ENCODE results near the gene MTG2.

The MTG2 gene

GRCh38 chr20:62178316-62179161 lies 4.3 kb upstream of the MTG2 start:
- Histone ChIP-seq H3K27me3 (ENCODE audit: insufficient read depth, low read depth, severe bottlenecking) (no peaks in the 10 kb centered on the region), H3K36me3 (peaks cover 59% of the 10 kb centered on the region), H3K9me3 (ENCODE audit: severe bottlenecking) (no peaks in the 10 kb centered on the region), H3K4me3 (ENCODE audit: low read depth, low read length) (no peak overlapping the region), H3K27ac (no peak overlapping the region)
- no peak for DNase-seq
- TF ChIP-seq, protein P1, sequence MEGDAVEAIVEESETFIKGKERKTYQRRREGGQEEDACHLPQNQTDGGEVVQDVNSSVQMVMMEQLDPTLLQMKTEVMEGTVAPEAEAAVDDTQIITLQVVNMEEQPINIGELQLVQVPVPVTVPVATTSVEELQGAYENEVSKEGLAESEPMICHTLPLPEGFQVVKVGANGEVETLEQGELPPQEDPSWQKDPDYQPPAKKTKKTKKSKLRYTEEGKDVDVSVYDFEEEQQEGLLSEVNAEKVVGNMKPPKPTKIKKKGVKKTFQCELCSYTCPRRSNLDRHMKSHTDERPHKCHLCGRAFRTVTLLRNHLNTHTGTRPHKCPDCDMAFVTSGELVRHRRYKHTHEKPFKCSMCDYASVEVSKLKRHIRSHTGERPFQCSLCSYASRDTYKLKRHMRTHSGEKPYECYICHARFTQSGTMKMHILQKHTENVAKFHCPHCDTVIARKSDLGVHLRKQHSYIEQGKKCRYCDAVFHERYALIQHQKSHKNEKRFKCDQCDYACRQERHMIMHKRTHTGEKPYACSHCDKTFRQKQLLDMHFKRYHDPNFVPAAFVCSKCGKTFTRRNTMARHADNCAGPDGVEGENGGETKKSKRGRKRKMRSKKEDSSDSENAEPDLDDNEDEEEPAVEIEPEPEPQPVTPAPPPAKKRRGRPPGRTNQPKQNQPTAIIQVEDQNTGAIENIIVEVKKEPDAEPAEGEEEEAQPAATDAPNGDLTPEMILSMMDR (IDR thresholded peaks at IDR 0.05; ENCODE audit: low read depth, low read length) = no peak

DNA sequence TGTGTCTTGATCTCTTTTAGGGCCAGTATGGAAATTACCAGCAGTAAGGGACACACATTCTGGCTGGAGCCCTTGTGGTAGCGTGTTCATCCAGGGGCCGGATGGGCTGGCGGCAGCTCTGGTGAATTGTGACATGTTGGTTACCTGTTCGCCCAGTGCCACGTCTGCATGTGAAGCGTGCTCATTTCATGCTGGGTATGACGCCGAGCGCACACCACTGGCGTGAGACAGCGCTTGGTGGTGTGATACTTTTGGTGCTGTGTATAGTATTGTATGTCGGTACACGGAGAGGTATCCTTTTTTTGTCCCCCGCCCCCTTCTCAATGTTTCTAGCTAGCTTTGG lies 3.7 kb upstream of the MTG2 start:
- no peak for DNase-seq
- H3K27ac ChIP-seq = no peak overlapping the region

GRCh38 chr20:62181808-62182207 lies 1.0 kb upstream of the MTG2 start:
- peak overlapping the region; percentile 86; the same call in 1 of the 2 replicates for H3K4me3 ChIP-seq (ENCODE audit: low read depth, low read length)
- no peaks in the 10 kb centered on the region for H3K27me3 ChIP-seq (ENCODE audit: insufficient read depth, low read depth, severe bottlenecking)
- H3K27ac ChIP-seq = no peak overlapping the region
- H3K36me3 ChIP-seq = peaks cover 32% of the 10 kb centered on the region
- TF ChIP-seq, protein P1 (IDR thresholded peaks at IDR 0.05; ENCODE audit: low read depth, low read length) = no peak
- no peak for DNase-seq
- no peaks in the 10 kb centered on the region for H3K9me3 ChIP-seq (ENCODE audit: severe bottlenecking)

More for the DNA sequence above, 3.7 kb upstream of the MTG2 start:
- Histone ChIP-seq H3K36me3 (peaks cover 54% of the 10 kb centered on the region), H3K27me3 (ENCODE audit: insufficient read depth, low read depth, severe bottlenecking) (no peaks in the 10 kb centered on the region), H3K9me3 (ENCODE audit: severe bottlenecking) (no peaks in the 10 kb centered on the region), H3K4me3 (ENCODE audit: low read depth, low read length) (no peak overlapping the region)
- TF ChIP-seq, protein P1 (IDR thresholded peaks at IDR 0.05; ENCODE audit: low read depth, low read length) = no peak

DNA sequence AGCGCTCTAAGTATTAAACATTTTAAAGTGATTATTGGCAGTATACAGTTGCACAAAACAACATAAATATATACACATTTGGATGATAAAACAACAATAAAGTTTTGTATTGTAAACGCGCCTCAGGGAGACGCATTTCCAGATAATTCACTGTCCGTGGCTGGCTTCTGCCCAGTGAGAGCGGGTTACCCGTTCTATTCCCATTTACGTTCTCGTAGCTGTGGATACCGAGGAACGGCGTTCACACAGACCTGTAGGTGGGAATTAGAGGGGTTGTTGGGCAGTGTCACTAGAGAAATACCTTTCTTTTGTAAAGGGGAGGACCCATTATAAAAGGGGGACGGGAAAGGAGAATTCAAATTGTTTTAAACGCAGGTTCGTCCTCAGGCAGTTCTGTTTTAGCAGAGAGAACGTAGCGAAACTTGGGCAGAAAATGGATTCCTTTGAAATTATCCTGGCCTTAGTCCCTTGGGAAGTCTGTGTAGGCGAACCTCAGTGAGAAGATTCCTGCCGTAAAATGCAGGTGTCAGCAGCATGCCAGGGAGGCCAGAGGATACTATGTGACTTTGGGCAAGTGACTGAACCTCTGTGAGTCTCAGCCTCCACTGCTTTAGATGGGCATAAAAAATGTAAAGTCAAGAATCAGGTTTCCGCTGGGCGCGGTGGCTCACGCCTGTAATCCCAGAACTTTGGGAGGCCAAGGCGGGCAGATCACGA lies 756 bp downstream of the MTG2 start:
- no peak for DNase-seq
- peaks cover 28% of the 10 kb centered on the region for H3K36me3 ChIP-seq
- H3K27me3 ChIP-seq (ENCODE audit: insufficient read depth, low read depth, severe bottlenecking) = no peaks in the 10 kb centered on the region
- H3K27ac ChIP-seq = peak overlapping the region; percentile 91
- peak overlapping the region; percentile 86 for H3K4me3 ChIP-seq (ENCODE audit: low read depth, low read length)
- TF ChIP-seq, protein P1 (IDR thresholded peaks at IDR 0.05; ENCODE audit: low read depth, low read length) = no peak
- no peaks in the 10 kb centered on the region for H3K9me3 ChIP-seq (ENCODE audit: severe bottlenecking)

DNA sequence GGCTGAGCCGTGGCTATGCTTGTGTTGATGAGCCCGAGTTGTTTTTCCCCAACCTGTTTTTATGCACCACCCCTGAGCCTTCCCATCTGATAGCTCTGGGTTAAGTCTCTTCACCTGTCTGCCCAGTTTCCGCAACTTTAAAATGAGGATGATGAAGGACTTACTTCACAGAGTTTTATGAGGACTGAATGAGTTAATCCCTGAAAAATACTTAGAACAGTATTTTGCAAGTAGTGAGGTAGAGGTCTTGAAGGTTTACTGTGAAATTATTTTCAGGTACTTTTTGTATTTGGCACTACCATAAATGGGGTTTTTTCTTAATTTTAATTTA lies 3.2 kb downstream of the MTG2 start:
- no peak for DNase-seq
- no peak overlapping the region for H3K27ac ChIP-seq
- no peak overlapping the region for H3K4me3 ChIP-seq (ENCODE audit: low read depth, low read length)
- H3K9me3 ChIP-seq (ENCODE audit: severe bottlenecking) = no peaks in the 10 kb centered on the region
- H3K27me3 ChIP-seq (ENCODE audit: insufficient read depth, low read depth, severe bottlenecking) = no peaks in the 10 kb centered on the region
- TF ChIP-seq, protein P1 (IDR thresholded peaks at IDR 0.05; ENCODE audit: low read depth, low read length) = no peak
- H3K36me3 ChIP-seq = peaks cover 17% of the 10 kb centered on the region

All from WERI-Rb-1 (cell line).